ENCODE results near the gene TMEM185B.

TMEM185B gene

DNA sequence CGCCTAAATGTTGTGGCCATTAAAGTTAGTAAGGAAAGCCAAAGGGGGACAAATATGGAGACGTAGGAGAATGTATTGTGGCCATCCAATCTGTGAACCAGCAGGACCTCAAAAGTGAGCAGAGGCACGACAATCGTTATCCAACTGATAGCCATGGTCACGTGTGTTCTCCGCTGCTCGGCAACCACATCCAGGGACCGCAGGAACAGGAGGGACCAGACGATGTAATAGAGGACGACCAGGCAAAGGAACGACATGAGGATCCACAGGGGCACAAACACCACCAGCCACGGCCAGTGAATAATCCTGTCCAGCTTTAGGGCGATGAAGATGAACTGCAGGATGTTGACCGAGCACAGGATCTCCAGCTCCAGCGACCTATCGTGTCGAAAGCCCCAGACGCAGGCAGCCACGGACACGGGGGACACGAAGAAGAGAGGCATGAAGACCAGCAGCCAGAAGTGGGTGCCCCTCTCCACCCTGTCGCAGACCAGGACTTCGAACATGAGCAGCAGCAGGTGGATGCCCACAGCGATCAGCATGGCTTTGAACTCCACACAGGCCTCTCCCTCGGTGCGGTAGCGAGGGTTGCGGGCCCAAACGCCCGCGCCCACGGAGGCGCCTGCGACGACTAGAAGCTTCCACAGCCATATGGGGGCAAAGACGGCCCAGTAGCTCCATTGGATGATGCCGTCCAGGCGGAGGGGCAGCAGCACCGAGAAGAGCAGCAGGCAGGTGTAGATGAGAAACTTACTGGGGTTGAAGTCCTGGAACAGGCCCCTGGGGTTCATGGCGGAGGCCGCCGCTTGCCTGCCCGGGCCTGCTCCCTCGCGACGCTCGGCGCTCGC lies 790 bp downstream of the TMEM185B start:
- Histone ChIP-seq H3K27me3 (ENCODE audit: control insufficient read depth, low read length) (no peaks in the 10 kb centered on the region), H3K9me3 (ENCODE audit: control insufficient read depth, insufficient read depth, low read length) (peaks cover 3% of the 10 kb centered on the region; the same call in 1 of the 2 replicates), H3K4me2 (ENCODE audit: low read length) (peak overlapping the region; percentile 94), H3K4me3 (ENCODE audit: low read length) (peak overlapping the region; percentile 74), H3F3A (ENCODE audit: control insufficient read depth, insufficient read depth) (no peaks in the 10 kb centered on the region), H3K79me2 (ENCODE audit: control insufficient read depth, low read length) (peaks cover 28% of the 10 kb centered on the region), H3K9me2 (replicated peaks; ENCODE audit: control insufficient read depth, low read length) (no peaks in the 10 kb centered on the region), H3K27ac (ENCODE audit: low read depth, low read length) (no peak overlapping the region), H3K36me3 (ENCODE audit: control insufficient read depth, low read length) (peaks cover 12% of the 10 kb centered on the region), H4K20me1 (ENCODE audit: control insufficient read depth, insufficient read depth, low read depth, low read length) (no peaks in the 10 kb centered on the region), H3K4me1 (ENCODE audit: control insufficient read depth, low read length) (peaks cover 36% of the 10 kb centered on the region)
- TF ChIP-seq, protein P1, sequence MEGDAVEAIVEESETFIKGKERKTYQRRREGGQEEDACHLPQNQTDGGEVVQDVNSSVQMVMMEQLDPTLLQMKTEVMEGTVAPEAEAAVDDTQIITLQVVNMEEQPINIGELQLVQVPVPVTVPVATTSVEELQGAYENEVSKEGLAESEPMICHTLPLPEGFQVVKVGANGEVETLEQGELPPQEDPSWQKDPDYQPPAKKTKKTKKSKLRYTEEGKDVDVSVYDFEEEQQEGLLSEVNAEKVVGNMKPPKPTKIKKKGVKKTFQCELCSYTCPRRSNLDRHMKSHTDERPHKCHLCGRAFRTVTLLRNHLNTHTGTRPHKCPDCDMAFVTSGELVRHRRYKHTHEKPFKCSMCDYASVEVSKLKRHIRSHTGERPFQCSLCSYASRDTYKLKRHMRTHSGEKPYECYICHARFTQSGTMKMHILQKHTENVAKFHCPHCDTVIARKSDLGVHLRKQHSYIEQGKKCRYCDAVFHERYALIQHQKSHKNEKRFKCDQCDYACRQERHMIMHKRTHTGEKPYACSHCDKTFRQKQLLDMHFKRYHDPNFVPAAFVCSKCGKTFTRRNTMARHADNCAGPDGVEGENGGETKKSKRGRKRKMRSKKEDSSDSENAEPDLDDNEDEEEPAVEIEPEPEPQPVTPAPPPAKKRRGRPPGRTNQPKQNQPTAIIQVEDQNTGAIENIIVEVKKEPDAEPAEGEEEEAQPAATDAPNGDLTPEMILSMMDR (IDR thresholded peaks at IDR 0.05; ENCODE audit: low read depth, low read length, poor library complexity, severe bottlenecking) = no peak

DNA sequence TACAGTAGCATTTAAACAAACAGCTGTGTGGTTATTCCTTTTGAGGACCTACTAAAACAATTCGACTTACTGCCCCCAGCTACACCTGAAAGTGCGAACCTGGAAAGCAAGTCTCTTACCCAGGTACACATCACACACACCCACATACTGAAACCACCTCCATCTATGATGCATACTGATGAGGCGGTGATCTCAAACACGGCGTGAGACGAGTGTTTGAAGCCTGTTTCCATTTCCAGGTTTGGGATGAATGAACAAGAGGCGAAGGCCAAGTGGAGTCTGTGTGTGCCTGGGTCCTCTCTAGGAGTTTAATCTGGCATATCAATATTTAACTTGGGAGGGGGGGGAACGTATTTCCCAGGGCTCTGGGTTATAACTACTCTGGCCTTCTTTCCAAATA lies 1.6 kb downstream of the TMEM185B start:
- no peaks in the 10 kb centered on the region for H4K20me1 ChIP-seq (ENCODE audit: control insufficient read depth, insufficient read depth, low read depth, low read length)
- H3K4me1 ChIP-seq (ENCODE audit: control insufficient read depth, low read length) = peaks cover 32% of the 10 kb centered on the region
- H3K36me3 ChIP-seq (ENCODE audit: control insufficient read depth, low read length) = peaks cover 12% of the 10 kb centered on the region
- H3F3A ChIP-seq (ENCODE audit: control insufficient read depth, insufficient read depth) = no peaks in the 10 kb centered on the region
- H3K27ac ChIP-seq (ENCODE audit: low read depth, low read length) = no peak overlapping the region
- TF ChIP-seq, protein P1 (IDR thresholded peaks at IDR 0.05; ENCODE audit: low read depth, low read length, poor library complexity, severe bottlenecking) = no peak
- TF ChIP-seq EZH2phosphoT487 (IDR thresholded peaks at IDR 0.05; ENCODE audit: borderline replicate concordance, low read length) = no peak
- H3K27me3 ChIP-seq (ENCODE audit: control insufficient read depth, low read length) = no peaks in the 10 kb centered on the region
- H3K4me2 ChIP-seq (ENCODE audit: low read length) = peak overlapping the region; percentile 94
- peaks cover 3% of the 10 kb centered on the region; the same call in 1 of the 2 replicates for H3K9me3 ChIP-seq (ENCODE audit: control insufficient read depth, insufficient read depth, low read length)
- H3K9me2 ChIP-seq (replicated peaks; ENCODE audit: control insufficient read depth, low read length) = no peaks in the 10 kb centered on the region
- H3K79me2 ChIP-seq (ENCODE audit: control insufficient read depth, low read length) = peaks cover 28% of the 10 kb centered on the region
- peak overlapping the region; percentile 74 for H3K4me3 ChIP-seq (ENCODE audit: low read length)

DNA sequence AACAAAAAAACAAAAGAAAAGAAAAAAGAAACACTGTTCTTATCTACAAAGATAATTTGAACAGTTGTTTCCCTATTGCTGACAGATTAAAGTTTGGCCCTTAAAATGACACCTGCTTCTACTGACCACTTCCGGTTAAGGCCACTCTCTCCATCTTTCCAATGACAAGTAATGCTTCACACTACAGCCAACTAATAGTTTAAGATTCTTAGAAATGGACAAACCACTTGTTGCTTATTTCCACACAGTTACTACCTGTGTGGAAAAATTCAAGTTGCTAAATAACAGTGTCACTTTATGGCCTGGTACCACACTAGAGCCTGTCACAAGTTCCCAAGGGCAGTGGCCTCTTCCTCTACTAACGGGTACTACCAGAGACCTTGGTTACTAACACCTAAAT lies 2.4 kb downstream of the TMEM185B start:
- Histone ChIP-seq H3K4me3 (ENCODE audit: low read length) (peak overlapping the region; percentile 74; the same call in 1 of the 2 replicates), H3K79me2 (ENCODE audit: control insufficient read depth, low read length) (peaks cover 28% of the 10 kb centered on the region)
- no peak for TF ChIP-seq EZH2phosphoT487 (IDR thresholded peaks at IDR 0.05; ENCODE audit: borderline replicate concordance, low read length)
- TF ChIP-seq, protein P1 (IDR thresholded peaks at IDR 0.05; ENCODE audit: low read depth, low read length, poor library complexity, severe bottlenecking) = no peak

More for the DNA sequence above, 2.4 kb downstream of the TMEM185B start:
- Histone ChIP-seq H3K9me2 (replicated peaks; ENCODE audit: control insufficient read depth, low read length) (no peaks in the 10 kb centered on the region), H3F3A (ENCODE audit: control insufficient read depth, insufficient read depth) (no peaks in the 10 kb centered on the region), H3K4me1 (ENCODE audit: control insufficient read depth, low read length) (peaks cover 32% of the 10 kb centered on the region), H3K9me3 (ENCODE audit: control insufficient read depth, insufficient read depth, low read length) (peaks cover 3% of the 10 kb centered on the region; the same call in 1 of the 2 replicates), H3K36me3 (ENCODE audit: control insufficient read depth, low read length) (peaks cover 12% of the 10 kb centered on the region), H3K27me3 (ENCODE audit: control insufficient read depth, low read length) (no peaks in the 10 kb centered on the region), H4K20me1 (ENCODE audit: control insufficient read depth, insufficient read depth, low read depth, low read length) (no peaks in the 10 kb centered on the region), H3K27ac (ENCODE audit: low read depth, low read length) (no peak overlapping the region), H3K4me2 (ENCODE audit: low read length) (peak overlapping the region; percentile 94)

Measured in DOHH2 (cell line).